GM18499 (cell line): ENCODE measurements around the gene FBXO5.
A peak's percentile ranks its signal among the peaks of the same experiment; 100 is the strongest.
"Not testable (repeated sequence)": the region's sequence is repeated elsewhere in the genome, so short reads cannot be mapped to it uniquely, and the experiment has no call there.

Experiments
- ATAC-seq: cut with Tn5 transposase; IDR thresholded peaks from one replicate; pipeline ENCODE4 v1.9.1; 2021; ENCODE audit warnings: moderate number of reproducible peaks; ENCODE audit not compliant: insufficient read depth, unreplicated experiment

FBXO5 gene

DNA sequence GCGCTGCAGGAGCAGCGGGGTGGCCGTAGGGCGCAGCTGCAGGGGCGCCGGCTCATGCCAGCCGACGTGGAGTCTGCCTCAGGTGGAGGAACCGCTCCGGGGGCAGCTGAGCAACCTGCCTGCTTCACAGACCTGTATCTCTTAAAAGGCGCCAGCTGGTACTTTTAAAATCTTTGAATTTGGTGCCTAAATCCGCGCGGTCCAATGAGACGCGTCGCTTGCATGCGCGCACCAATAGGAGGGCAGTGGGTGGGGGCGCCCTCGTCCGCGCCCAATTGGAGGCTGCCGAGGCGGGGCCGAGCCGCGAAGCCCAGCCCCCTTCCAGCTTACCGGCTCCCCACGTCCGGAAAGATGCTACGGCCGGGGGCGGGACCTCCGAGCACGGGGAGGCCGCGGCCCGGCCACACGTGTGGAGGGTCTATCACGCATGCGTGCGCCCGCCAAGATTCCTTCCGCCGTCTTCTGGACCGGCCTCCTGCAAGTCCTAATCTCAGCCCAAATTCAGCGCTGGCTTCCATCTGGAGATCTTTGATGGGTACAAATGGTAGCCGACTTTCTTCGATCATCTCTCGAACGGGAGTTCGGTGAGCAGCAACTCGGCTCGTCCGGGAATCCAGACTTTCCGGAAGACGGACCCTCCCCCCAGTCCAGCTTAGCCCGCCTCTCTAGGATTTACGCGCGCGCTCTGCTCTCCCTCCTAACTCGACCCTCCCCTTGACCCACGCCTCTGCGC, at the start of gene FBXO5:
Gene FBXO5 (minus strand): TSS at position 138 of the 733 bp plus-strand sequence. CDS start 82 bp downstream, at position 56.
- ATAC-seq, result peak; percentile 60

DNA sequence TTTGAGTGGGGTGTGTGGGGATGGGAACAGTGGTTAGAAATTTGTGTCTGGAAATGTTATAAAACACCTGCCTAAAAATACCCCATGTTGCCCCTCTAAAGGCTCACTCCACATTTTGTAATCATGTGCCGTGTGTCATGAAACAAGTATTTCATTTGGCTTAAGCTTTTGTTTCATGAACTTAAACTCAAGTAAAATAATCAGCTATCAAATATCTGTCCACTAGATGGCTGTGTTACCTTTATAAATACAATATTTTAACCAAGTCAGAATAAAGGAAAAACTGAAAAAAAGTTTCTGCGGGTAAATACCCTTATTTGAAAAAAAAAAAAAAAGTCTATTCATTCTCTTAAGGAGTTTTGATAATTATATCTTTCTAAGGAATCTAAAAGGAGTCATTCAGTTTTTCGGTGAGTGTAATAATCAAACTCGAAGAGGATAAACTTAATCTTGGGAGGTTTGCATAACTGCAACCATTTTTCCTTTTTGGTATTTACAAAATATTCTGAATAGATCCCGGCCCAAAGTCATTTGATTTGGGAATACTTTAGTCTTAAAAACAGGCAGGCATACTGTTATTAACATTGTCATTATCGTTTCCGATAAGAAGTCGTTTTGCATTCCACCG, 49.5 kb upstream of the FBXO5 start:
- ATAC-seq, result no peak

GRCh38 chr6:153031335-153031955, 48.6 kb upstream of the FBXO5 start:
- ATAC-seq, result no peak

- no peak for ATAC-seq
These were observed 46.1 kb upstream of the FBXO5 start for GRCh38 chr6:153028963-153029362.

GRCh38 chr6:153028286-153028685, 45.4 kb upstream of the FBXO5 start:
- no peak for ATAC-seq

GRCh38 chr6:153027480-153027879, 44.6 kb upstream of the FBXO5 start:
- no peak for ATAC-seq

DNA sequence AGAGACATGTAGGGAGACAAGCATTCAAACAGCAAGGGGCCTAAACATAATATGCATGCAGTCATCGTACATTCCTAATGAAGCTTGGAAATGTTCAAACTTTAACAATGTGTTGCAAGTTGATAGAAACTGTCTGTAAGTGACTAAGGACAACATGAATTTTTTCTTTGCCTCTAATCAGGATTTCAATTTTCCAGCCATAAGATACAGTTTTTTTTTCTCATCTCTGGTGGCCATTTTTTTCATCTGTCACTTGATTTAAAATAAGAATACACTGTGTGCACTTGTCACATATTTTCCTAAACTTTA, 41.8 kb upstream of the FBXO5 start:
- ATAC-seq, result no peak

GRCh38 chr6:153023977-153024708, 41.3 kb upstream of the FBXO5 start:
- ATAC-seq, result peak; percentile 97

DNA sequence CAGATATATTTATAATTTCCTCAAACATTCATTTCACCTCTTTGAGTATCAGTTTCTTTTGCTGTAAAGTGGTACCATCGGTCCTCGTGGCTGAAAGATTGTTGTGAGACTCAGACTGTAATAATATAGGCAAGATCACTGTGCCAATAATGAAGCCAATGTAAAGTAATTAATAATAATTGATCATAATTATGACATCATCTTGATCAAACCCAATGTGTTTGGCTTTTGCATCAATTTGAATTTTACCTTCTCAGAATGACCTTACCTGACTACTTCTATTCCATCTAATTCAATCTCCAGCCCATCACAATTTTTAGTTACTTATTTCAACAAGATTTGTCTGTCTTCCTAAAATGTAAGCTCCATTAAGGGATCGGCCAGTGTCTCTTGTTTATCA, 35.5 kb upstream of the FBXO5 start:
- no peak for ATAC-seq

GRCh38 chr6:153016846-153017245, 34.0 kb upstream of the FBXO5 start:
- ATAC-seq, result no peak

DNA sequence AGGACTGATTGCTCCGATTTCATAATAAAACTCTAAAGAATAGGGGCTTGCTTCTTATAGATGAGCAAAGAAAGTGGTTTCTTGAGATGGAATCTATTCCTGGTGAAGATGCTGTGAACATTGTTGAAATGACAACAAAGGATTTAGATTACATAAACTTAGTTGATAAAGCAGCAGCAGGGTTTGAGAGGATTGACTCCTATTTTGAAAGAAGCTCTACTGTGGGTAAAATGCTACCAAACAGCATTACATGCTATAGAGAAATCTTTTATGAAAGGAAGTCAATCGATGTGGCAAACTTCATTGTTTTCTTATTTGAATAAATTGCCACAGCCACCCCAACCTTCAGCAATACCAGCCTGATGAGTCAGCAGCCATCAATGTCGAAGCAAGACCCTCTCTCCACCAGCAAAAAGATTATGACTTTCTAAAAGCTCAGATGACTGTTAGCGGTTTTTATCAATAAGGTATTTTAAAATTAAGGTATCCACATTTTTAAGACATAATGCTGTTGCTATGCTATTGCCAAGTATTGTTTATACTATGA, 32.3 kb upstream of the FBXO5 start:
- no peak for ATAC-seq

- no peak for ATAC-seq
These were observed 30.6 kb upstream of the FBXO5 start for GRCh38 chr6:153013438-153013837.

DNA sequence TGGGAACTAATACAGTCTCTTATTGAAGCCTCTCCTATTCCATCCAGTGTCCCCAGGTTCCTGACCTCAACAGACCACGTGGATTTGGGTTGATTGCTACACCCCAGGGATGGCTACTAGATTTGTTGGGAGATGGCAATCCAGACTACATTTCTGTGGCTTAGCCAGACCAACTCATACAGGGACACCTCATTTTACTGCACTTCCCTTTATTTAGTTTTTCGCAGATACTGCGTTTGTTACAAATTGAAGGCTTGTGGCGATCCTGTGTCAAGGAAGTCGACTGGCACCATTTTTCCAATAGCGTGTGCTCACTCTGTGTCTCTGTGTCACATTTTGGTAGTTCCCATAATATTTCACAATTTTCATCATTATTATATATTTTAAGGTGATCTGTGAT, 30.0 kb upstream of the FBXO5 start:
- ATAC-seq, result no peak

DNA sequence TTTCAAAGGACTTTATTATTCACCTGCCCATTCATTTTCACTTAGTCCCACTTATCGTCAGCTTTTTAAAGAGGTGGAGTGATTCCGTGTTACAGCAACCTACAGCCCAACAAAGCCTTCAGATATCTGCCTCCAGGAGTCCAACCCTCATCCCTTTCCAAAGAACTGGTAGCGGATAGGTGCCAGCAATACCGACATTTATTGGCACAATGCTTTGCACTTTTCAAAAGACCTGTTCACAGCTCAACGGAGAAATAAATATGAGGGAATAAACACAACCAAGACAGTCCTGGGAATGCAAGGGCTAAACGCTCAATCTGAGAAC, 20.5 kb upstream of the FBXO5 start:
- peak; percentile 0 for ATAC-seq

GRCh38 chr6:153002613-153003365, 19.9 kb upstream of the FBXO5 start, which contains the start of gene MTRF1L:
Gene MTRF1L (minus strand): TSS chr6:153002709. CDS start chr6:153002685, 24 bp downstream.
- ATAC-seq, result peak; percentile 86

DNA sequence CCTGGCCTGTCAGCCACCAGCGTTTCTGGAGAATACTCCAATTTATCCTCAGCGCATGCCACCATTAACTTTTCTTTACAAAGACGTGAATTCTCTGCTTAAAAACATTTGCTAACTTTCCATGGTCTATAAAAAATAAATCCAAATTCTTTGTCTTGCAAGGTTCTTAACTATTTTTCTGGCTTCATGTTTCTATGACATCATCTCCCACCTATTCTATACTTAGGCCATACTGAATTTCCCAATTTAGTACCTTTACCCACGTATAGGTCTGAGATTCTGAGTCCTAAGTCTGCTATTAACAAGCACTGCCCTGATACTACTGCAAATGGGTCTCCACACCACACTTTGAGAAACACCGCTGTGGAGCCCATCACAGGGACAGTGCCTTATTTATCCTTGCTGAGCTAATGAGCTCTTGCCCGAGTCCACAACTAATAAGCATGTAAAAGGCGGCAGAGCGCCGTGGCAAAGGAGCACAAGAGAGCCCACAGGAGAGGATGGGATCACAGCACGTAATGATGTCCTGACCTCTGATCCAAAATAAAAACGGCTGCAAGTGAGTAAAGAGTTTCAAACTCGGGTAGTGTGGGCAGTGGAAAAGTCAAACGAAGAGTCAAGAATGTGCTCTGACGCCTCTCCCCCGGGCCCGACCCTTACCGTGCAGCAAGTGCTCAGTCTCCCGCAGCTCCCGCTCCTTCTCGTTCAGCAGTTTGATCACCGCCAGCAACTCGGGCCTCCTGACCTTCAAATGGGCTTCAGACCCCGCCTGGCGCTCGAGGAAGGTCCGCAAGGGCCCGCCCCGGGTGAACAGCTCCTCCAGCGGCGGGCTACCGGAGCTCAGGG, 19.1 kb upstream of the FBXO5 start:
- peak; percentile 16 for ATAC-seq

- not testable (repeated sequence) for ATAC-seq
These were observed 17.9 kb upstream of the FBXO5 start for GRCh38 chr6:153000790-153001189.

GRCh38 chr6:153000243-153000642, 17.4 kb upstream of the FBXO5 start:
- no peak for ATAC-seq

DNA sequence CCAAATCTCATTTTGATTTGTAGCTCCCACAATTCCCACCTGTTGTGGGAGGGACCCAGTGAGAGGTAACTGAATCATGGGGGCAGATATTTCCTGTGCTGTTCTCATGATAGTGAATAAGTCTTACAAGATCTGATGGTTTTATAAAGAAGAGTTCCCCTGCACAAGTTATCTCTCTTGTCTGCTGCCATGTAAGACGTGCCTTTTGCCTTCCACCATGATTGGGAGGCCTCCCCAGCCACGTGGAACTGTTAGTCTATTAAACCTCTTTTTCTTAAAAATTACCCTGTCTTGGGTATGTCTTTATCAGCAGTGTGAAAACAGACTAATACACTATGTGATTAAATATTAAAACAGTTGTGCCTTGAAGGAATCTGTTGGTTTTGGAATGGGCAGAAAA, 16.7 kb upstream of the FBXO5 start:
- not testable (repeated sequence) for ATAC-seq
